GM12874 (cell line): ENCODE data around the gene GAPVD1.

ENCODE experiments used
- CTCF ChIP-seq: IDR thresholded peaks from 2 replicates; pipeline ENCODE4 v1.5.1; 2011; ENCODE audit warnings: low read depth, mild to moderate bottlenecking, control low read depth, low read length, moderate library complexity; ENCODE audit not compliant: insufficient read depth

GAPVD1 gene

GRCh38 chr9:125416517-125416916, 154.9 kb downstream of the GAPVD1 start:
- TF ChIP-seq CTCF, result no peak
